ENCODE results near the gene GFOD1. TPM values are rescaled to one million over a fixed set of nuclear protein-coding genes. Genes with fewer than 3 reads are reported as not detected.
"Not testable (repeated sequence)": the region's sequence is repeated elsewhere in the genome, so short reads cannot be mapped to it uniquely, and the experiment has no call there.

The GFOD1 gene
- total RNA-seq, 1 experiment from 2014 or later, result 0.68 TPM

DNA sequence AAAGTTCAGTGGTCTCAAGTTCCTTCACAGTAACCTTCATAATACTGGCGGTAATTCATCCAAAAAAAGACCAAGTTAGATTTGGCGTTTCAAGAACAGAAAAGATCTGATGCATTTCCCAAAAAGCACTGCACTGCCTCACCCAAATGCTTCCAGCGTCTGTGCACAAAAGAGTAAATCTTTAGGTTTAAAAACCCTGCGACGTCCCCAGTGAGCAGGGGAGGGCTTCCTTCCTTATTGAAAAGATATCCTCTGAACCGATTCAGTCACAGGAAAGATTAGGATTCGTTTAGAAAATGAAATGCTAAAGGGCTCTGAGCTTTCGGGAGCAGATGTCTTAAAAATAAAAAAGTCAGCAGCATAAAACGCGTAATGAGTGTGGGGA lies 159.7 kb downstream of the GFOD1 start:
- POLR2A ChIA-PET (ENCODE audit: unreplicated experiment), result interaction anchor here (0.7 to 0.9 kb wide), 2 partner anchors 58 to 247 kb away, joined by 5 to 8 read pairs; partner anchors contain the start of gene SIRT5
- no peaks in the 10 kb centered on the region for H3K9me3 ChIP-seq (ENCODE audit: insufficient read depth, low read depth)
- no peaks in the 10 kb centered on the region for H3K9me2 ChIP-seq (ENCODE audit: insufficient read depth)
- peak overlapping the region; percentile 82 for H3K4me2 ChIP-seq
- H3K4me3 ChIP-seq, result peak overlapping the region; percentile 95
- H4K20me1 ChIP-seq (ENCODE audit: insufficient read depth), result no peaks in the 10 kb centered on the region
- H2AFZ ChIP-seq, result peak overlapping the region; percentile 99
- H3K27me3 ChIP-seq (ENCODE audit: insufficient read depth, low read depth), result no peaks in the 10 kb centered on the region
- peak overlapping the region; percentile 69 for H3K27ac ChIP-seq
- TF ChIP-seq, protein P1, sequence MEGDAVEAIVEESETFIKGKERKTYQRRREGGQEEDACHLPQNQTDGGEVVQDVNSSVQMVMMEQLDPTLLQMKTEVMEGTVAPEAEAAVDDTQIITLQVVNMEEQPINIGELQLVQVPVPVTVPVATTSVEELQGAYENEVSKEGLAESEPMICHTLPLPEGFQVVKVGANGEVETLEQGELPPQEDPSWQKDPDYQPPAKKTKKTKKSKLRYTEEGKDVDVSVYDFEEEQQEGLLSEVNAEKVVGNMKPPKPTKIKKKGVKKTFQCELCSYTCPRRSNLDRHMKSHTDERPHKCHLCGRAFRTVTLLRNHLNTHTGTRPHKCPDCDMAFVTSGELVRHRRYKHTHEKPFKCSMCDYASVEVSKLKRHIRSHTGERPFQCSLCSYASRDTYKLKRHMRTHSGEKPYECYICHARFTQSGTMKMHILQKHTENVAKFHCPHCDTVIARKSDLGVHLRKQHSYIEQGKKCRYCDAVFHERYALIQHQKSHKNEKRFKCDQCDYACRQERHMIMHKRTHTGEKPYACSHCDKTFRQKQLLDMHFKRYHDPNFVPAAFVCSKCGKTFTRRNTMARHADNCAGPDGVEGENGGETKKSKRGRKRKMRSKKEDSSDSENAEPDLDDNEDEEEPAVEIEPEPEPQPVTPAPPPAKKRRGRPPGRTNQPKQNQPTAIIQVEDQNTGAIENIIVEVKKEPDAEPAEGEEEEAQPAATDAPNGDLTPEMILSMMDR (conservative IDR thresholded peaks at IDR 0.05), result no peak; the same call in 1 of the 2 replicates
- TF ChIP-seq EZH2 (IDR thresholded peaks at IDR 0.05; ENCODE audit: low read depth), result no peak
- peaks cover 22% of the 10 kb centered on the region for H3K4me1 ChIP-seq (replicated peaks; ENCODE audit: insufficient read depth)
- no peak for DNase-seq
- TSS peak; percentile 70 for BruUV-seq (replicated peaks)
- no peaks in the 10 kb centered on the region for H3K36me3 ChIP-seq (ENCODE audit: low read depth)
- intact Hi-C loops (cut with micrococcal nuclease; ENCODE audit: unreplicated experiment), result loop anchor here (1.0 to 2.0 kb wide), 4 partner anchors 98 to 287 kb away; partner anchors contain the start of genes NOL7 and SIRT5
- H3K79me2 ChIP-seq (ENCODE audit: low read depth), result peaks cover 20% of the 10 kb centered on the region
- H3F3A ChIP-seq (ENCODE audit: insufficient read depth, low read depth), result peaks cover 8% of the 10 kb centered on the region
- CTCF ChIA-PET, result no interaction called here

GRCh38 chr6:13326031-13326586 lies 161.3 kb downstream of the GFOD1 start:
- H4K20me1 ChIP-seq (ENCODE audit: insufficient read depth); H3K9me3 ChIP-seq (ENCODE audit: insufficient read depth, low read depth); BruUV-seq (replicated peaks); DNase-seq; H3F3A ChIP-seq (ENCODE audit: insufficient read depth, low read depth); H3K9me2 ChIP-seq (ENCODE audit: insufficient read depth); POLR2A ChIA-PET (ENCODE audit: unreplicated experiment); intact Hi-C loops (cut with micrococcal nuclease; ENCODE audit: unreplicated experiment); H3K27ac ChIP-seq; CTCF ChIA-PET; H3K27me3 ChIP-seq (ENCODE audit: insufficient read depth, low read depth); H2AFZ ChIP-seq; H3K36me3 ChIP-seq (ENCODE audit: low read depth): not testable (repeated sequence)
- Histone ChIP-seq H3K79me2 (ENCODE audit: low read depth) (peaks cover 20% of the 10 kb centered on the region), H3K4me3 (0 out of 2 replicates have a peak overlapping the region, but pooled peaks have one; percentile 95), H3K4me1 (replicated peaks; ENCODE audit: insufficient read depth) (peaks cover 22% of the 10 kb centered on the region), H3K4me2 (0 out of 2 replicates have a peak overlapping the region, but pooled peaks have one; percentile 82)

DNA sequence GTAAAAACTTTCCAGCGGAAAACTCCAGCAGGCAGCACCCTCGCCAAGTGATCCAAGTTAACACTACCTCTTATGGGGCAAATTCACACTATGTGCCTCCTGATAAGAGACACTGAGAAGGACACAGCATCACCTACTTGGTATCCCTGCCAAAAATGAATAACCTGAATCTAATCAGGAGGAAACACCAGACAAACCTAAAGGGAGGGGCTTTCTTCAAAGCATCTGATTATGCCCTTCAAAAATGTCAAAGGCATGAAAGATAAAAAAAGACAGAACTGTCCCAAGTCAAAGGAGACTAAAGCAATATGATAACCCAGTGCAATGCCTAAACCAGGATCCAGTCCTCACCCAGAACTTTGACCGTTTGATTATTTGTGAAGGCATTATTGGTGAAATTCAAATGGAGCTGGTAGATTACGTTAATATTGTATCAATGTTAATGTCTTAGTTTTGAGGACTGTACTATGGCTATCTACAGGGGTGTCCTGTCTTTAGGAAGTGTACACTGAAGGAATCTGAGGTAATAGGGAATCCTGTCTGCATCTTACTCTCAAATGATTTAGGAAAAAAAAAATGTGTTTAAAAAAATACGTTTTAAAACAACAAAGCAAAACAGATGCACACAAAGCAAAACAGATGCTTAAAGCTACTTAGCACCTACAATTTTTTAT lies 167.4 kb downstream of the GFOD1 start:
- intact Hi-C loops (cut with micrococcal nuclease; ENCODE audit: unreplicated experiment), result no loop called here
- no peak for DNase-seq
- no peak overlapping the region for H2AFZ ChIP-seq
- no peaks in the 10 kb centered on the region for H3K4me1 ChIP-seq (replicated peaks; ENCODE audit: insufficient read depth)
- POLR2A ChIA-PET (ENCODE audit: unreplicated experiment), result no interaction called here
- H3K27me3 ChIP-seq (ENCODE audit: insufficient read depth, low read depth), result no peaks in the 10 kb centered on the region
- H3K36me3 ChIP-seq (ENCODE audit: low read depth), result peaks cover 7% of the 10 kb centered on the region
- H4K20me1 ChIP-seq (ENCODE audit: insufficient read depth), result no peaks in the 10 kb centered on the region
- TF ChIP-seq EZH2 (IDR thresholded peaks at IDR 0.05; ENCODE audit: low read depth), result no peak
- TF ChIP-seq, protein P1 (conservative IDR thresholded peaks at IDR 0.05), result no peak
- H3K4me3 ChIP-seq, result no peak overlapping the region
- CTCF ChIA-PET, result no interaction called here
- no peaks in the 10 kb centered on the region for H3F3A ChIP-seq (ENCODE audit: insufficient read depth, low read depth)
- no peak overlapping the region for H3K27ac ChIP-seq
- no peaks in the 10 kb centered on the region for H3K79me2 ChIP-seq (ENCODE audit: low read depth)
- no peaks in the 10 kb centered on the region for H3K9me2 ChIP-seq (ENCODE audit: insufficient read depth)
- H3K9me3 ChIP-seq (ENCODE audit: insufficient read depth, low read depth), result no peaks in the 10 kb centered on the region
- no peak overlapping the region for H3K4me2 ChIP-seq
- no TSS peak for BruUV-seq (replicated peaks)
